Ovary (tissue), 9 donors: Measurements from ENCODE around the gene TCHP. TPM values are rescaled to one million over a fixed set of nuclear protein-coding genes. Genes with fewer than 3 reads are reported as not detected.

Experiments
- DNase-seq, 5 donors: peaks; one replicate each; pipeline ENCODE4 v3.0.0-alpha.2; 2019 to 2020
- H3K27ac ChIP-seq, 2 donors: fragments of 200-600 bp; one replicate each; pipeline versions ENCODE4 v1.5.1 to v1.8.0; 2019 to 2022
- H3K27me3 ChIP-seq: fragments of 200-600 bp; one replicate; pipeline ENCODE4 v1.8.0; 2022
- H3K36me3 ChIP-seq: fragments of 200-600 bp; sonication (generic); one replicate; pipeline ENCODE4 v1.5.1; 2019
- H3K4me1 ChIP-seq: one replicate; pipeline ENCODE4 v1.8.1; 2013; ENCODE audit warnings: mild to moderate bottlenecking, moderate library complexity; ENCODE audit not compliant: insufficient read depth
- H3K4me3 ChIP-seq: fragments of 200-600 bp; sonication (generic); one replicate; pipeline ENCODE4 v1.5.1; 2017
- H3K9me3 ChIP-seq, 2 donors: fragments of 200-600 bp in 1 of 2; sonication (generic) in 1 of 2; one replicate each; pipeline versions ENCODE4 v1.5.1 to v1.8.1; 2013 to 2019; ENCODE audit warnings: mild to moderate bottlenecking in 1 of 2, moderate library complexity in 1 of 2
- CTCF ChIP-seq, 3 donors: fragments of 450-650 bp in 2 of 3; fragments of 200-600 bp in 1 of 3; IDR thresholded peaks; one replicate each; pipeline versions ENCODE4 v1.5.1 to v1.8.0; 2016 to 2022; ENCODE audit warnings: antibody characterized with exemption in 3 of 3, mild to moderate bottlenecking in 1 of 3
- EP300 ChIP-seq: sonication (generic); formaldehyde crosslinking; IDR thresholded peaks from one replicate; pipeline ENCODE4 v1.6.1; 2017; ENCODE audit warnings: antibody characterized with exemption
- POLR2A ChIP-seq: fragments of 450-650 bp; IDR thresholded peaks from one replicate; pipeline ENCODE4 v1.6.1; 2017; ENCODE audit warnings: antibody characterized with exemption, mild to moderate bottlenecking, moderate library complexity
- WGBS, 3 donors: extraction: QIAGEN DNeasy Blood & Tissue Kit in 1 of 3; methylation state at CpG; one replicate each; pipeline versions ENCODE4 v1.1.5 to v1.1.7; 2013 to 2017; 5-methylcytosine and 5-hydroxymethylcytosine counted together
- intact Hi-C, 4 donors: fragments of 100-400 bp; cut with DNase I; formaldehyde crosslinking; loops; one replicate each; pipeline versions ENCODE4 v1.11.0 to v1.15.1; 2022 to 2023
- polyA plus RNA-seq, 2 donors: library from polyadenylated mRNA; stranded (reverse); fragments of 200-250 nt in 1 of 2; fragments of 350-450 nt in 1 of 2; fragmentation: Illumina TruSeq in 1 of 2; extraction: RNeasy Lipid Tissue Mini Kit (QIAGEN cat#74804) in 1 of 2; gene quantifications; one replicate each; pipeline ENCODE4 v1.2.3, GENCODE V29; 2013 to 2014
- total RNA-seq, 7 donors: library from RNA; depleted of rRNA in 2 of 7; stranded (reverse); fragments of >200 nt in 2 of 7; fragmentation: NEBNext Ultra II Directional in 3 of 7; extraction: Animal tissue kit (Norgen Biotek cat#: 25700) in 3 of 7; gene quantifications; one replicate each; pipeline versions ENCODE4 v1.1.0 to v1.2.4, GENCODE V29; 2016 to 2023
- donor health status: DM: no; HTN: no; CAD: no; lungs with moderate emphysema.
- donor health status: DM: no; HTN: no; CAD: no.
- donor health status: Bipolar disorder and iron deficiency.
- donor health status: DM: yes; HTN: yes; CAD: no.
- donor health status: DM: no; HTN: no; CAD: no.
- donor health status: DM: yes; HTN: yes; CAD: no.

The TCHP gene
- total and polyA plus RNA-seq, 9 donors = 11.2 to 21.6 (median 18.8) TPM

- intact Hi-C loops = no loop called here
- H3K27ac ChIP-seq = no peak overlapping the region
- 65 to 79% (median 72%) methylated on average over 3 of the region's 3 CpGs for WGBS, 3 donors
Measured at GRCh38 chr12:109864916-109865315, 35.2 kb upstream of the TCHP start.

DNA sequence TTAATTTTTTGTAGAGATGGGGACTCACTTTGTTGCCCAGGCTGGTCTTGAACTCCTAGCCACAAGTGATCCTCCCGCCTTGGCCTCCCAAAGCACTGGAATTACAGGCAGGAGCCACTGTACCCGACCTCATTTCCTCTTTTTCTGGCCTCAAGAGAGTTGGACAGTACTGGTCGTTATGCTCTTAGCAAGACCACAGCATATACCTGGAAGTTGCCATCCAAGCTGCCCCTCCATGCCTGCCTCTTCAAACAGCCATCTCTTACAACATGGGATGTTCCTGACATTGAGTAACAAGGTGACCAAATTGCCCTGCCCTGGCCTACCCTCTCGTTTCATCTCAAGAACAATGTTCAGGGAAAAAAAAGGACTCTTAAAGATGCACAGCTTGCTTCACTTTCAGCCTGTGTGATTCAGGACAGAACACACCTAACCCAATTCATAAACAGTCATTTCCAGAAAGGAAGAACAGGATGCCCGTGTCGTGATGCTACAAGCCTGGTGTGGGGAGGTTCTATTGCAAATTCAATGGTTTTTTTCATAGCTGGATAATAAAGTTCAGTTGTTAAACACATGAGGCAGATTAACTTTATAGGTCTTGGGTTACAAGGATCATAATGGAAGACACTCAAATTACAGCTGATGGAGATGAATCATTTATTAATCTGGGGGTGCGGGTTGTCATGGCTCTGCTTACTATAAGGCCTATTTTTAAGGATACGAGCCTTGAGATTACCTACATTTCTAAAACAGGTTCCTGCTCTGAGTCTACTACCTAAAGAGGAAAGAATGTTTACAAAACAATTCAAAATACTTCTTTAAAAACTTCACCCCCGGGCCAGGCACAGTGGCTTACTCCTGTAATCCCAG, 31.7 kb upstream of the TCHP start:
- no peak for DNase-seq
- H3K36me3 ChIP-seq = no peaks in the 10 kb centered on the region
- no peak overlapping the region for H3K27ac ChIP-seq
- 88 to 92% (median 90%) methylated on average over 9 of the region's 9 CpGs for WGBS, 3 donors
- H3K27me3 ChIP-seq = no peaks in the 10 kb centered on the region
- H3K9me3 ChIP-seq = no peaks in the 10 kb centered on the region
- intact Hi-C loops = no loop called here
- H3K4me1 ChIP-seq = peaks cover 9% of the 10 kb centered on the region
- H3K4me3 ChIP-seq = no peak overlapping the region
- TF ChIP-seq EP300 (no peak), POLR2A (no peak), CTCF (IDR thresholded peaks at IDR 0.05) (no peak)

More at GRCh38 chr12:109864916-109865315, 35.2 kb upstream of the TCHP start:
- no peak for DNase-seq
- no peak for TF ChIP-seq POLR2A
- TF ChIP-seq EP300 = no peak
- no peak for TF ChIP-seq CTCF (IDR thresholded peaks at IDR 0.05)
- H3K4me1 ChIP-seq = peaks cover 9% of the 10 kb centered on the region
- no peaks in the 10 kb centered on the region for H3K27me3 ChIP-seq
- no peak overlapping the region for H3K4me3 ChIP-seq
- H3K9me3 ChIP-seq = no peaks in the 10 kb centered on the region
- no peaks in the 10 kb centered on the region for H3K36me3 ChIP-seq

DNA sequence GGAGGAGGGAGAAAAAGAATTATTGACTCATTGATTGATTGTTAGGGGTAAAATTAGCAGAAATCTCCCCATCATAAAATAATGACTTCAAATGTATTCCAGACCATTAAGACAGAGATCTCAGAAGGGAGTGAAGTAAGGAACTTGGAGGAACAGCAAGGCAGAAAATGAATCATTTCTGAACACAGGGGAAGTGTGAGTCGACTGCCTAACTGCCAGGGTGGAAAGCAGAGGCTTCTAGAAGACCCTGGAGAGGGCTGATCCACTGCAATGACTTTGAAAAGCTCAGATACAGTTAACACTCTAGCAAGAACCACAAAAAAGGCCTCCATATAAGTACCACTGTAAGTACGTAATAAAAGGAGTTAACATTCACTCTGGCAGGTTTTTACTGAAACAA, 29.4 kb upstream of the TCHP start:
- TF ChIP-seq POLR2A (no peak), EP300 (no peak), CTCF (IDR thresholded peaks at IDR 0.05) (no peak)
- H3K4me3 ChIP-seq = no peak overlapping the region
- intact Hi-C loops = no loop called here
- no peaks in the 10 kb centered on the region for H3K36me3 ChIP-seq
- H3K27ac ChIP-seq = no peak overlapping the region
- DNase-seq = no peak
- H3K9me3 ChIP-seq = no peaks in the 10 kb centered on the region
- no peaks in the 10 kb centered on the region for H3K27me3 ChIP-seq
- no peaks in the 10 kb centered on the region for H3K4me1 ChIP-seq
- 67 to 79% (median 76%) methylated on average over 2 of the region's 2 CpGs for WGBS, 3 donors

DNA sequence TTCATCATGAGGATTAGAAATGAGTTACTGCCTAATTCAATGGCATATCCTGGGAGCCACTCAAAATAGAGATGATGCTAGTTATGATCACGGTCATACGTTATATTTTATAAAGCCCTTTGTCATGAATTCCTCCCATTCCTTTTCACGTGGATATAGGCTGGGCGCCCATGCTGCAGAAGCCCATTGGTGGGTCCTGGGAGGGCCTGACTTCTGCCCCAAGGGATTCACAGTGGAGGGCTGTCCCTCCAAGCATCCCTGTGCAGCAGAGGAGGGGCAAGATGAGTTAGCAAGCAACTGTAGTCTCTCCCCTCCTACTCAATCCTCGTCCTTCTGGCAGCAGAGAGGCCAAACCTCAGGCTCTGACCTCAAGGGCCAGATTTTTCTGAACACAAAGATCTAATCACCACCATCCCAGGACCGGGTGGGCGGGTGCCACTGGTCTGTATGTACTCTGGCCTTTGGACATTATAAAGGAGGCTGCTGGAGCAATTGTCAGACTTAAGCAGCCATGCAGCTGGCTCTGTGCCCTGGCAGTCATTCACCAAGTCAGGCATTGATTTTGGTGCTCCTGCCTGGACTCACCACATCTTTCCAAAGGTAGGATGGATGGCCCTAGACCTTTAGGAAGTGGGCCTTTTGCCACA, 28.3 kb upstream of the TCHP start:
- no peak for DNase-seq
- Histone ChIP-seq H3K27me3 (no peaks in the 10 kb centered on the region), H3K27ac (no peak overlapping the region), H3K36me3 (no peaks in the 10 kb centered on the region), H3K4me3 (no peak overlapping the region), H3K9me3 (no peaks in the 10 kb centered on the region), H3K4me1 (no peaks in the 10 kb centered on the region)
- WGBS, 3 donors = 77 to 86% (median 79%) methylated on average over 7 of the region's 7 CpGs
- intact Hi-C loops = no loop called here
- TF ChIP-seq POLR2A = no peak

DNA sequence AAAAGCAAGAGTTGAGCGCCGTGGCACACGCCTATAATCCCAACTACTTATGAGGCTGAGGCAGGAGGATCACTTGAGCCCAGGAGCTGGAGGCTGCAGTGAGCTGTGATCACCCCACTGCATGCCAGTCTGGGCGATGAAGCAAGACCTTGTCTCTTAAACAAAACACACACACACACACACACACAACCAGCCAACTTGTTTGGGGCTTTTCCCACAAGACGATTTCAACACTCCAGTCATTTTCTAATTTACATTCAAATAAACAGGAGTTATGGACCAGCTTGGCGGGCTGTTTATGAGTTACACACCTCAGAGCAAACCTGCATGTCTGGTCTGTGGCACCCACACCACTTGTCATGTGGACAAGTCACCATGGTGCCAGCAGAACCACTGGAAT, 26.4 kb upstream of the TCHP start:
- Histone ChIP-seq H3K27ac (no peak overlapping the region), H3K9me3 (no peaks in the 10 kb centered on the region), H3K27me3 (no peaks in the 10 kb centered on the region), H3K4me1 (no peaks in the 10 kb centered on the region), H3K36me3 (no peaks in the 10 kb centered on the region), H3K4me3 (no peak overlapping the region)
- no peak for TF ChIP-seq CTCF (IDR thresholded peaks at IDR 0.05)
- no peak for TF ChIP-seq POLR2A
- no peak for TF ChIP-seq EP300
- intact Hi-C loops = no loop called here
- DNase-seq = no peak
- 94 to 95% (median 94%) methylated on average over 6 of the region's 6 CpGs for whole genome bisulfite sequencing, 3 donors
